HCT116 (cell line): ENCODE data around the gene PLCL2.

ENCODE experiments used
- EZH2phosphoT487 ChIP-seq: fragments of 200-600 bp; IDR thresholded peaks from 2 replicates; pipeline ENCODE4 v1.6.1; 2018; ENCODE audit warnings: antibody characterized with exemption, borderline replicate concordance
- FOSL1 ChIP-seq: IDR thresholded peaks from 2 replicates; pipeline ENCODE4 v1.6.1; 2012; ENCODE audit warnings: low read depth
- POLR2A ChIP-seq: IDR thresholded peaks from 2 replicates; pipeline ENCODE4 v1.7.0; 2011; ENCODE audit warnings: borderline replicate concordance; ENCODE audit not compliant: insufficient read depth, insufficient read length; ENCODE audit errors: extremely low read depth
- TF ChIP-seq, protein P1 (sequence below), 3 experiments: fragments of 200-600 bp in 1 of 3; sonication (generic) in 1 of 3; IDR thresholded peaks in 2 of 3; conservative IDR thresholded peaks in 1 of 3; 2 replicates each; pipeline ENCODE4 v1.5.1; 2012 to 2017; ENCODE audit warnings: low read depth in 2 of 3, low read length in 2 of 3, antibody characterized with exemption in 1 of 3, borderline replicate concordance in 1 of 3, control low read depth in 1 of 3, mild to moderate bottlenecking in 1 of 3, mixed read lengths in 1 of 3, mixed run types in 1 of 3, moderate library complexity in 1 of 3; ENCODE audit not compliant: insufficient read depth in 1 of 3
- TF ChIP-seq, protein P2 (sequence below): IDR thresholded peaks from 2 replicates; pipeline ENCODE4 v1.6.1; 2012; ENCODE audit warnings: low read depth
- TF ChIP-seq, protein P3 (sequence below): IDR thresholded peaks from 2 replicates; pipeline ENCODE4 v1.6.1; 2012

DNA sequence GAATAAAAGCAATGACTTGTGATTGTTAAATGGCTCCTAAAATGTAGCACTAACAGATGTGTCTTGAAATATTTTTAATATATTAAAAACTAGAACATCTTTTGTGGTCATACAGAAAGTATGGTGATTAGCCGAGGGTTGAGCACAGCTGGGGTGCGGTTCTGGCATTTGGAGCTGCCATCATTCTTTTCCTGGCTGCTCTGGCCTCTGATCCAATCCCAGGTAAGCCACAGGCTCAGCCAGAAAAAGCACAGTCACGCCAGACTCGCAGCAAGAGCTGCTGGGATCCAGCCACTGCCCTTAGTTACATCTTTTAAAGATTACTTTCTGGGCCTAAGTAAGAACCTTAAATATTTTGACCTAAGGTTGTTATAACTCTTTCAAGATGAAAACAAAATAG, 196.8 kb downstream of the PLCL2 start:
- TF ChIP-seq, protein P1, sequence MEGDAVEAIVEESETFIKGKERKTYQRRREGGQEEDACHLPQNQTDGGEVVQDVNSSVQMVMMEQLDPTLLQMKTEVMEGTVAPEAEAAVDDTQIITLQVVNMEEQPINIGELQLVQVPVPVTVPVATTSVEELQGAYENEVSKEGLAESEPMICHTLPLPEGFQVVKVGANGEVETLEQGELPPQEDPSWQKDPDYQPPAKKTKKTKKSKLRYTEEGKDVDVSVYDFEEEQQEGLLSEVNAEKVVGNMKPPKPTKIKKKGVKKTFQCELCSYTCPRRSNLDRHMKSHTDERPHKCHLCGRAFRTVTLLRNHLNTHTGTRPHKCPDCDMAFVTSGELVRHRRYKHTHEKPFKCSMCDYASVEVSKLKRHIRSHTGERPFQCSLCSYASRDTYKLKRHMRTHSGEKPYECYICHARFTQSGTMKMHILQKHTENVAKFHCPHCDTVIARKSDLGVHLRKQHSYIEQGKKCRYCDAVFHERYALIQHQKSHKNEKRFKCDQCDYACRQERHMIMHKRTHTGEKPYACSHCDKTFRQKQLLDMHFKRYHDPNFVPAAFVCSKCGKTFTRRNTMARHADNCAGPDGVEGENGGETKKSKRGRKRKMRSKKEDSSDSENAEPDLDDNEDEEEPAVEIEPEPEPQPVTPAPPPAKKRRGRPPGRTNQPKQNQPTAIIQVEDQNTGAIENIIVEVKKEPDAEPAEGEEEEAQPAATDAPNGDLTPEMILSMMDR (IDR thresholded peaks at IDR 0.05 in 2 of 3, conservative IDR thresholded peaks at IDR 0.05 in 1 of 3; ENCODE audit: borderline replicate concordance in 1 of 3, insufficient read depth in 1 of 3, low read depth in 2 of 3, low read length in 2 of 3) = no peak
- TF ChIP-seq EZH2phosphoT487 (no peak), FOSL1 (no peak), POLR2A (no peak)
- TF ChIP-seq, protein P2, sequence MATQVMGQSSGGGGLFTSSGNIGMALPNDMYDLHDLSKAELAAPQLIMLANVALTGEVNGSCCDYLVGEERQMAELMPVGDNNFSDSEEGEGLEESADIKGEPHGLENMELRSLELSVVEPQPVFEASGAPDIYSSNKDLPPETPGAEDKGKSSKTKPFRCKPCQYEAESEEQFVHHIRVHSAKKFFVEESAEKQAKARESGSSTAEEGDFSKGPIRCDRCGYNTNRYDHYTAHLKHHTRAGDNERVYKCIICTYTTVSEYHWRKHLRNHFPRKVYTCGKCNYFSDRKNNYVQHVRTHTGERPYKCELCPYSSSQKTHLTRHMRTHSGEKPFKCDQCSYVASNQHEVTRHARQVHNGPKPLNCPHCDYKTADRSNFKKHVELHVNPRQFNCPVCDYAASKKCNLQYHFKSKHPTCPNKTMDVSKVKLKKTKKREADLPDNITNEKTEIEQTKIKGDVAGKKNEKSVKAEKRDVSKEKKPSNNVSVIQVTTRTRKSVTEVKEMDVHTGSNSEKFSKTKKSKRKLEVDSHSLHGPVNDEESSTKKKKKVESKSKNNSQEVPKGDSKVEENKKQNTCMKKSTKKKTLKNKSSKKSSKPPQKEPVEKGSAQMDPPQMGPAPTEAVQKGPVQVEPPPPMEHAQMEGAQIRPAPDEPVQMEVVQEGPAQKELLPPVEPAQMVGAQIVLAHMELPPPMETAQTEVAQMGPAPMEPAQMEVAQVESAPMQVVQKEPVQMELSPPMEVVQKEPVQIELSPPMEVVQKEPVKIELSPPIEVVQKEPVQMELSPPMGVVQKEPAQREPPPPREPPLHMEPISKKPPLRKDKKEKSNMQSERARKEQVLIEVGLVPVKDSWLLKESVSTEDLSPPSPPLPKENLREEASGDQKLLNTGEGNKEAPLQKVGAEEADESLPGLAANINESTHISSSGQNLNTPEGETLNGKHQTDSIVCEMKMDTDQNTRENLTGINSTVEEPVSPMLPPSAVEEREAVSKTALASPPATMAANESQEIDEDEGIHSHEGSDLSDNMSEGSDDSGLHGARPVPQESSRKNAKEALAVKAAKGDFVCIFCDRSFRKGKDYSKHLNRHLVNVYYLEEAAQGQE = no peak
- TF ChIP-seq, protein P3, sequence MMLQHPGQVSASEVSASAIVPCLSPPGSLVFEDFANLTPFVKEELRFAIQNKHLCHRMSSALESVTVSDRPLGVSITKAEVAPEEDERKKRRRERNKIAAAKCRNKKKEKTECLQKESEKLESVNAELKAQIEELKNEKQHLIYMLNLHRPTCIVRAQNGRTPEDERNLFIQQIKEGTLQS = no peak
